Calu3 (cell line): ENCODE data around the gene PPP2R3B. TPM values are rescaled to one million over a fixed set of nuclear protein-coding genes. Genes with fewer than 3 reads are reported as not detected.

Experiments used
- BruUV-seq: library from RNA; stranded (reverse); fragments of 400-500 nt; replicated peaks from 2 replicates; lab custom pipeline; 2021; lab: Mats Ljungman, UMichigan
- CTCF ChIA-PET: fragments of 300-600 bp; sonication (Branson Sonifier 250); formaldehyde crosslinking; loops from one replicate; lab custom pipeline; 2022; ENCODE audit warnings: antibody characterized with exemption; lab: Charles Lee
- DNase-seq: peaks from one replicate; pipeline ENCODE4 v3.0.0; 2022
- H3K27ac Mint-ChIP-seq: one replicate; pipeline ENCODE4 v1.8.0; 2022; ENCODE audit warnings: mixed read lengths; ENCODE audit not compliant: unreplicated experiment
- H3K27me3 Mint-ChIP-seq: one replicate; pipeline ENCODE4 v1.8.0; 2022; ENCODE audit warnings: mixed read lengths; ENCODE audit not compliant: unreplicated experiment
- H3K36me3 Mint-ChIP-seq: one replicate; pipeline ENCODE4 v1.8.0; 2022; ENCODE audit warnings: mild to moderate bottlenecking, moderate library complexity, mixed read lengths; ENCODE audit not compliant: insufficient read depth, unreplicated experiment
- H3K4me1 Mint-ChIP-seq: one replicate; pipeline ENCODE4 v1.8.0; 2022; ENCODE audit warnings: mild to moderate bottlenecking, low read depth, mixed read lengths; ENCODE audit not compliant: unreplicated experiment
- H3K4me3 Mint-ChIP-seq: one replicate; pipeline ENCODE4 v1.8.0; 2022; ENCODE audit warnings: mild to moderate bottlenecking, low read depth, moderate library complexity, mixed read lengths; ENCODE audit not compliant: unreplicated experiment
- H3K9me3 Mint-ChIP-seq: one replicate; pipeline ENCODE4 v1.8.0; 2022; ENCODE audit warnings: low read depth, mixed read lengths; ENCODE audit not compliant: unreplicated experiment
- CTCF ChIP-seq: fragments of 200-600 bp; IDR thresholded peaks from one replicate; pipeline ENCODE4 v1.8.0; 2022; ENCODE audit warnings: antibody characterized with exemption; ENCODE audit not compliant: unreplicated experiment
- intact Hi-C: fragments of 100-400 bp; cut with micrococcal nuclease; formaldehyde crosslinking; loops from one replicate; pipeline ENCODE4 v1.10.0; 2022; ENCODE audit not compliant: unreplicated experiment
- total RNA-seq: library from RNA; stranded (reverse); gene quantifications from 2 replicates; pipeline ENCODE4 v1.2.3, GENCODE V29; 2022

PPP2R3B gene
- total RNA-seq, 1 experiment from 2014 or later = 25.4 TPM

GRCh38 chrX:370244-370962 is 16.3 kb downstream of the PPP2R3B start:
- H3K4me1 Mint-ChIP-seq = no peaks in the 10 kb centered on the region
- CTCF ChIA-PET = no interaction called here
- no TSS peak for BruUV-seq
- peaks cover 11% of the 10 kb centered on the region for H3K36me3 Mint-ChIP-seq
- no peak for DNase-seq
- TF ChIP-seq CTCF = no peak
- H3K27me3 Mint-ChIP-seq = peaks cover 33% of the 10 kb centered on the region
- no peak overlapping the region for H3K27ac Mint-ChIP-seq
- H3K4me3 Mint-ChIP-seq = no peak overlapping the region
- intact Hi-C loops = no loop called here
- no peaks in the 10 kb centered on the region for H3K9me3 Mint-ChIP-seq

- intact Hi-C loops = no loop called here
- BruUV-seq = no TSS peak
- TF ChIP-seq CTCF = no peak
- no peaks in the 10 kb centered on the region for H3K9me3 Mint-ChIP-seq
- DNase-seq = no peak
- H3K27ac Mint-ChIP-seq = no peak overlapping the region
- H3K4me1 Mint-ChIP-seq = no peaks in the 10 kb centered on the region
- H3K4me3 Mint-ChIP-seq = no peak overlapping the region
- H3K27me3 Mint-ChIP-seq = peaks cover 26% of the 10 kb centered on the region
- H3K36me3 Mint-ChIP-seq = peaks cover 11% of the 10 kb centered on the region
- CTCF ChIA-PET = no interaction called here
These were observed 17.1 kb downstream of the PPP2R3B start for GRCh38 chrX:369563-370101.

- Mint-ChIP-seq H3K9me3 (no peaks in the 10 kb centered on the region), H3K27ac (no peak overlapping the region)
- CTCF ChIA-PET = no interaction called here
These were observed 17.7 kb downstream of the PPP2R3B start for GRCh38 chrX:368811-369562.

GRCh38 chrX:367866-368265 is 18.8 kb downstream of the PPP2R3B start:
- Mint-ChIP-seq H3K27me3 (peaks cover 15% of the 10 kb centered on the region), H3K4me3 (no peak overlapping the region), H3K9me3 (peaks cover 5% of the 10 kb centered on the region), H3K4me1 (no peaks in the 10 kb centered on the region), H3K36me3 (peaks cover 11% of the 10 kb centered on the region), H3K27ac (no peak overlapping the region)
- BruUV-seq = no TSS peak
- DNase-seq = no peak
- TF ChIP-seq CTCF = no peak
- intact Hi-C loops = no loop called here
- CTCF ChIA-PET = no interaction called here

More at GRCh38 chrX:368811-369562, 17.7 kb downstream of the PPP2R3B start:
- Mint-ChIP-seq H3K27me3 (peaks cover 19% of the 10 kb centered on the region), H3K36me3 (peaks cover 7% of the 10 kb centered on the region), H3K4me1 (no peaks in the 10 kb centered on the region), H3K4me3 (no peak overlapping the region)
- intact Hi-C loops = no loop called here
- DNase-seq = no peak
- TF ChIP-seq CTCF = no peak
- BruUV-seq = no TSS peak
